ENCODE results near the gene TBC1D5. TPM values are rescaled to one million over a fixed set of nuclear protein-coding genes. Genes with fewer than 3 reads are reported as not detected.

Gene TBC1D5
- total RNA-seq, 1 experiment from 2014 or later = 26.1 TPM

DNA sequence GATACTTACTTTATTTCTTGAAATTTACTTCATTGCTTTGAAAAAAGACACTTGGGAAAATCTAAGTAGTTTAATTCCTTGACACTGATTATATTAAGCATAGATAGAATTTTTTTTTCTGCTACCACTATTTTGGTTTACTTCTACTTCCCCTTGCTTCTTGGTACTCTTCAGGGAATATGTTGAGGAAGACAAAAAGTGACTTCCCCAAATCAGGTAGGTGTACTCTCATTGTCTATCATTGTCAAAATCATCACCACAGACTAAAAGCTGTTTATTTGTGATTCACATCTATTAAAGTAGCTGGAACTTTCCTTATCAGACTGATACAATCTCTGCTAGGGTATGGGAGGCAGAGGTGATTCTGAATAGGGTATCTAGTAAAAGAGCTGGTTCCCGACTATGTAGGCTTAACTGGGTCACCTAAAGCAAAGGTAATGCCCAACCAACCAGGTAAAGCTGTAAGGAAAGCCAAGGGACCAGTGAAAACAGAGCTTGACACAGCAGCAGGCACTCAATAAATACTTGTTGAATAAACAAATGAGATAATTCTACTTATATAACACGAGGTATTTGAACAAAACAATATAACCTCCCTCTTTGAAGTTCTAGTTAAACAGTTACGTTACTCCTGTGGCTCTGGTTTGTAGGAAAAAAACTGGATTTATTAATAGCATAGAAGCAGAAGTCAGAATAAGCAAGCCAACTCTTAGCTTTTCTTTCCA, 510.7 kb downstream of the TBC1D5 start:
- CTCF ChIA-PET = interaction anchor here (0.6 to 1.4 kb wide), 5 partner anchors 36 to 645 kb away, joined by 3 to 5 read pairs (median 3); no protein-coding TSS in a partner anchor
- H3K4me1 Mint-ChIP-seq = no peaks in the 10 kb centered on the region
- no peak for TF ChIP-seq FOXP1 (CRISPR knock-in tag; IDR thresholded peaks at IDR 0.05; ENCODE audit: borderline replicate concordance)
- TF ChIP-seq, protein P1, sequence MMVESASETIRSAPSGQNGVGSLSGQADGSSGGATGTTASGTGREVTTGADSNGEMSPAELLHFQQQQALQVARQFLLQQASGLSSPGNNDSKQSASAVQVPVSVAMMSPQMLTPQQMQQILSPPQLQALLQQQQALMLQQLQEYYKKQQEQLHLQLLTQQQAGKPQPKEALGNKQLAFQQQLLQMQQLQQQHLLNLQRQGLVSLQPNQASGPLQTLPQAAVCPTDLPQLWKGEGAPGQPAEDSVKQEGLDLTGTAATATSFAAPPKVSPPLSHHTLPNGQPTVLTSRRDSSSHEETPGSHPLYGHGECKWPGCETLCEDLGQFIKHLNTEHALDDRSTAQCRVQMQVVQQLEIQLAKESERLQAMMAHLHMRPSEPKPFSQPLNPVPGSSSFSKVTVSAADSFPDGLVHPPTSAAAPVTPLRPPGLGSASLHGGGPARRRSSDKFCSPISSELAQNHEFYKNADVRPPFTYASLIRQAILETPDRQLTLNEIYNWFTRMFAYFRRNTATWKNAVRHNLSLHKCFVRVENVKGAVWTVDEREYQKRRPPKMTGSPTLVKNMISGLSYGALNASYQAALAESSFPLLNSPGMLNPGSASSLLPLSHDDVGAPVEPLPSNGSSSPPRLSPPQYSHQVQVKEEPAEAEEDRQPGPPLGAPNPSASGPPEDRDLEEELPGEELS (CRISPR knock-in tag; IDR thresholded peaks at IDR 0.05) = no peak
- no peak for TF ChIP-seq SOX15 (CRISPR knock-in tag; IDR thresholded peaks at IDR 0.05)
- TF ChIP-seq ZNF416 (CRISPR knock-in tag; IDR thresholded peaks at IDR 0.05) = no peak
- TF ChIP-seq, protein P2, sequence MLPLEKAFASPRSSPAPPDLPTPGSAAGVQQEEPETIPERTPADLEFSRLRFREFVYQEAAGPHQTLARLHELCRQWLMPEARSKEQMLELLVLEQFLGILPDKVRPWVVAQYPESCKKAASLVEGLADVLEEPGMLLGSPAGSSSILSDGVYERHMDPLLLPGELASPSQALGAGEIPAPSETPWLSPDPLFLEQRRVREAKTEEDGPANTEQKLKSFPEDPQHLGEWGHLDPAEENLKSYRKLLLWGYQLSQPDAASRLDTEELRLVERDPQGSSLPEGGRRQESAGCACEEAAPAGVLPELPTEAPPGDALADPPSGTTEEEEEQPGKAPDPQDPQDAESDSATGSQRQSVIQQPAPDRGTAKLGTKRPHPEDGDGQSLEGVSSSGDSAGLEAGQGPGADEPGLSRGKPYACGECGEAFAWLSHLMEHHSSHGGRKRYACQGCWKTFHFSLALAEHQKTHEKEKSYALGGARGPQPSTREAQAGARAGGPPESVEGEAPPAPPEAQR (CRISPR knock-in tag; IDR thresholded peaks at IDR 0.05) = no peak
- TF ChIP-seq, protein P3, sequence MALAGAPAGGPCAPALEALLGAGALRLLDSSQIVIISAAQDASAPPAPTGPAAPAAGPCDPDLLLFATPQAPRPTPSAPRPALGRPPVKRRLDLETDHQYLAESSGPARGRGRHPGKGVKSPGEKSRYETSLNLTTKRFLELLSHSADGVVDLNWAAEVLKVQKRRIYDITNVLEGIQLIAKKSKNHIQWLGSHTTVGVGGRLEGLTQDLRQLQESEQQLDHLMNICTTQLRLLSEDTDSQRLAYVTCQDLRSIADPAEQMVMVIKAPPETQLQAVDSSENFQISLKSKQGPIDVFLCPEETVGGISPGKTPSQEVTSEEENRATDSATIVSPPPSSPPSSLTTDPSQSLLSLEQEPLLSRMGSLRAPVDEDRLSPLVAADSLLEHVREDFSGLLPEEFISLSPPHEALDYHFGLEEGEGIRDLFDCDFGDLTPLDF (CRISPR knock-in tag; IDR thresholded peaks at IDR 0.05) = no peak
- TF ChIP-seq ESRRA (CRISPR knock-in tag; IDR thresholded peaks at IDR 0.05; ENCODE audit: borderline replicate concordance) = no peak
- TF ChIP-seq, protein P4, sequence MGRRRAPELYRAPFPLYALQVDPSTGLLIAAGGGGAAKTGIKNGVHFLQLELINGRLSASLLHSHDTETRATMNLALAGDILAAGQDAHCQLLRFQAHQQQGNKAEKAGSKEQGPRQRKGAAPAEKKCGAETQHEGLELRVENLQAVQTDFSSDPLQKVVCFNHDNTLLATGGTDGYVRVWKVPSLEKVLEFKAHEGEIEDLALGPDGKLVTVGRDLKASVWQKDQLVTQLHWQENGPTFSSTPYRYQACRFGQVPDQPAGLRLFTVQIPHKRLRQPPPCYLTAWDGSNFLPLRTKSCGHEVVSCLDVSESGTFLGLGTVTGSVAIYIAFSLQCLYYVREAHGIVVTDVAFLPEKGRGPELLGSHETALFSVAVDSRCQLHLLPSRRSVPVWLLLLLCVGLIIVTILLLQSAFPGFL (CRISPR knock-in tag; IDR thresholded peaks at IDR 0.05; ENCODE audit: borderline replicate concordance) = no peak
- TF ChIP-seq, protein P5, sequence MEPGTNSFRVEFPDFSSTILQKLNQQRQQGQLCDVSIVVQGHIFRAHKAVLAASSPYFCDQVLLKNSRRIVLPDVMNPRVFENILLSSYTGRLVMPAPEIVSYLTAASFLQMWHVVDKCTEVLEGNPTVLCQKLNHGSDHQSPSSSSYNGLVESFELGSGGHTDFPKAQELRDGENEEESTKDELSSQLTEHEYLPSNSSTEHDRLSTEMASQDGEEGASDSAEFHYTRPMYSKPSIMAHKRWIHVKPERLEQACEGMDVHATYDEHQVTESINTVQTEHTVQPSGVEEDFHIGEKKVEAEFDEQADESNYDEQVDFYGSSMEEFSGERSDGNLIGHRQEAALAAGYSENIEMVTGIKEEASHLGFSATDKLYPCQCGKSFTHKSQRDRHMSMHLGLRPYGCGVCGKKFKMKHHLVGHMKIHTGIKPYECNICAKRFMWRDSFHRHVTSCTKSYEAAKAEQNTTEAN (CRISPR knock-in tag; IDR thresholded peaks at IDR 0.05) = no peak
- no peak for TF ChIP-seq NR1H2 (CRISPR knock-in tag; IDR thresholded peaks at IDR 0.05)
- TF ChIP-seq GRHL2 (CRISPR knock-in tag; IDR thresholded peaks at IDR 0.05; ENCODE audit: insufficient replicate concordance, severe bottlenecking) = no peak
- no peak for TF ChIP-seq HMGA2 (CRISPR knock-in tag; IDR thresholded peaks at IDR 0.05)
- TF ChIP-seq, protein P6, sequence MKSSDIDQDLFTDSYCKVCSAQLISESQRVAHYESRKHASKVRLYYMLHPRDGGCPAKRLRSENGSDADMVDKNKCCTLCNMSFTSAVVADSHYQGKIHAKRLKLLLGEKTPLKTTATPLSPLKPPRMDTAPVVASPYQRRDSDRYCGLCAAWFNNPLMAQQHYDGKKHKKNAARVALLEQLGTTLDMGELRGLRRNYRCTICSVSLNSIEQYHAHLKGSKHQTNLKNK (CRISPR knock-in tag; IDR thresholded peaks at IDR 0.05) = no peak

DNA sequence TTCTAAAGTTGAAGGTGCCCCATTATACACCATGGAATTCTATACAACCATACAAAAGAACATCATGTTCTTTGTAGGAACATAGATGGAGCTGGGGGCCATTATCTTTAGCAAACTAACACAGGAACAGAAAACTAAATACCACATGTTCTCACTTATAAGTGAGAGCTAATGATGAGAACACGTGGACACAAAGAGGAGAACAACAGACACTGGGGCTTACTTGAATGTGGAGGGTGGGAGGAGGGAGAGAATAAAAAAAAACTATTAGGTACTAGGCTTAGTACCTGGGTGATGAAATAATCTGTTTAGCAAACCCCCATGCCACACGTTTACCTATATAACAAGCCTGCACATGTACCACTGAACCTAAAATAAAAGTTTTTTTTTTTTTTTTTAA, 515.0 kb downstream of the TBC1D5 start:
- H3K27ac Mint-ChIP-seq = no peak overlapping the region
- H3K4me1 Mint-ChIP-seq = no peaks in the 10 kb centered on the region
- no peaks in the 10 kb centered on the region for H3K9me3 Mint-ChIP-seq
- no peak for DNase-seq (ENCODE audit: low spot score)
- ChIA-PET POLR2A (interaction anchor here (0.6 kb wide), 1 partner anchor 625 kb away, joined by 3 read pairs; no protein-coding TSS in a partner anchor), CTCF (interaction anchor here (0.7 to 1.0 kb wide), 2 partner anchors 31 to 399 kb away, joined by 3 to 5 read pairs; no protein-coding TSS in a partner anchor)
- no peaks in the 10 kb centered on the region for H3K27me3 Mint-ChIP-seq (ENCODE audit: low read depth)
- H3K4me3 Mint-ChIP-seq = no peak overlapping the region
- no peak for ATAC-seq
- H3K36me3 Mint-ChIP-seq = no peaks in the 10 kb centered on the region
- no peak for TF ChIP-seq ZNF138 (CRISPR knock-in tag; conservative IDR thresholded peaks at IDR 0.05)
- TF ChIP-seq KAT7 (CRISPR knock-in tag; IDR thresholded peaks at IDR 0.05; ENCODE audit: borderline replicate concordance) = no peak
- TF ChIP-seq SMAD4 (CRISPR knock-in tag; IDR thresholded peaks at IDR 0.05) = no peak
- TF ChIP-seq NR2C2 (CRISPR knock-in tag; IDR thresholded peaks at IDR 0.05) = no peak
- TF ChIP-seq TCF7 (CRISPR knock-in tag; IDR thresholded peaks at IDR 0.05; ENCODE audit: low read depth) = no peak
- TF ChIP-seq, protein P7, sequence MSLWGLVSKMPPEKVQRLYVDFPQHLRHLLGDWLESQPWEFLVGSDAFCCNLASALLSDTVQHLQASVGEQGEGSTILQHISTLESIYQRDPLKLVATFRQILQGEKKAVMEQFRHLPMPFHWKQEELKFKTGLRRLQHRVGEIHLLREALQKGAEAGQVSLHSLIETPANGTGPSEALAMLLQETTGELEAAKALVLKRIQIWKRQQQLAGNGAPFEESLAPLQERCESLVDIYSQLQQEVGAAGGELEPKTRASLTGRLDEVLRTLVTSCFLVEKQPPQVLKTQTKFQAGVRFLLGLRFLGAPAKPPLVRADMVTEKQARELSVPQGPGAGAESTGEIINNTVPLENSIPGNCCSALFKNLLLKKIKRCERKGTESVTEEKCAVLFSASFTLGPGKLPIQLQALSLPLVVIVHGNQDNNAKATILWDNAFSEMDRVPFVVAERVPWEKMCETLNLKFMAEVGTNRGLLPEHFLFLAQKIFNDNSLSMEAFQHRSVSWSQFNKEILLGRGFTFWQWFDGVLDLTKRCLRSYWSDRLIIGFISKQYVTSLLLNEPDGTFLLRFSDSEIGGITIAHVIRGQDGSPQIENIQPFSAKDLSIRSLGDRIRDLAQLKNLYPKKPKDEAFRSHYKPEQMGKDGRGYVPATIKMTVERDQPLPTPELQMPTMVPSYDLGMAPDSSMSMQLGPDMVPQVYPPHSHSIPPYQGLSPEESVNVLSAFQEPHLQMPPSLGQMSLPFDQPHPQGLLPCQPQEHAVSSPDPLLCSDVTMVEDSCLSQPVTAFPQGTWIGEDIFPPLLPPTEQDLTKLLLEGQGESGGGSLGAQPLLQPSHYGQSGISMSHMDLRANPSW (CRISPR knock-in tag; conservative IDR thresholded peaks at IDR 0.05; ENCODE audit: low read depth) = no peak
- TF ChIP-seq, protein P8, sequence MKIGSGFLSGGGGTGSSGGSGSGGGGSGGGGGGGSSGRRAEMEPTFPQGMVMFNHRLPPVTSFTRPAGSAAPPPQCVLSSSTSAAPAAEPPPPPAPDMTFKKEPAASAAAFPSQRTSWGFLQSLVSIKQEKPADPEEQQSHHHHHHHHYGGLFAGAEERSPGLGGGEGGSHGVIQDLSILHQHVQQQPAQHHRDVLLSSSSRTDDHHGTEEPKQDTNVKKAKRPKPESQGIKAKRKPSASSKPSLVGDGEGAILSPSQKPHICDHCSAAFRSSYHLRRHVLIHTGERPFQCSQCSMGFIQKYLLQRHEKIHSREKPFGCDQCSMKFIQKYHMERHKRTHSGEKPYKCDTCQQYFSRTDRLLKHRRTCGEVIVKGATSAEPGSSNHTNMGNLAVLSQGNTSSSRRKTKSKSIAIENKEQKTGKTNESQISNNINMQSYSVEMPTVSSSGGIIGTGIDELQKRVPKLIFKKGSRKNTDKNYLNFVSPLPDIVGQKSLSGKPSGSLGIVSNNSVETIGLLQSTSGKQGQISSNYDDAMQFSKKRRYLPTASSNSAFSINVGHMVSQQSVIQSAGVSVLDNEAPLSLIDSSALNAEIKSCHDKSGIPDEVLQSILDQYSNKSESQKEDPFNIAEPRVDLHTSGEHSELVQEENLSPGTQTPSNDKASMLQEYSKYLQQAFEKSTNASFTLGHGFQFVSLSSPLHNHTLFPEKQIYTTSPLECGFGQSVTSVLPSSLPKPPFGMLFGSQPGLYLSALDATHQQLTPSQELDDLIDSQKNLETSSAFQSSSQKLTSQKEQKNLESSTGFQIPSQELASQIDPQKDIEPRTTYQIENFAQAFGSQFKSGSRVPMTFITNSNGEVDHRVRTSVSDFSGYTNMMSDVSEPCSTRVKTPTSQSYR (CRISPR knock-in tag; IDR thresholded peaks at IDR 0.05) = no peak
- no peak for TF ChIP-seq ATF1 (CRISPR knock-in tag; IDR thresholded peaks at IDR 0.05)

More for the DNA sequence above, 510.7 kb downstream of the TBC1D5 start:
- ATAC-seq = no peak
- H3K27me3 Mint-ChIP-seq (ENCODE audit: low read depth) = no peaks in the 10 kb centered on the region
- no peaks in the 10 kb centered on the region for H3K36me3 Mint-ChIP-seq
- H3K27ac Mint-ChIP-seq = no peak overlapping the region
- H3K4me3 Mint-ChIP-seq = no peak overlapping the region
- H3K9me3 Mint-ChIP-seq = no peaks in the 10 kb centered on the region
- DNase-seq (ENCODE audit: low spot score) = no peak
- POLR2A ChIA-PET = no interaction called here

All from WTC11 (cell line).